Eye (tissue), 1 donor: ENCODE results near the gene ELF4.

ENCODE experiments used
- DNase-seq: peaks from one replicate; pipeline ENCODE4 v3.0.0-alpha.2; 2015

Gene ELF4

DNA sequence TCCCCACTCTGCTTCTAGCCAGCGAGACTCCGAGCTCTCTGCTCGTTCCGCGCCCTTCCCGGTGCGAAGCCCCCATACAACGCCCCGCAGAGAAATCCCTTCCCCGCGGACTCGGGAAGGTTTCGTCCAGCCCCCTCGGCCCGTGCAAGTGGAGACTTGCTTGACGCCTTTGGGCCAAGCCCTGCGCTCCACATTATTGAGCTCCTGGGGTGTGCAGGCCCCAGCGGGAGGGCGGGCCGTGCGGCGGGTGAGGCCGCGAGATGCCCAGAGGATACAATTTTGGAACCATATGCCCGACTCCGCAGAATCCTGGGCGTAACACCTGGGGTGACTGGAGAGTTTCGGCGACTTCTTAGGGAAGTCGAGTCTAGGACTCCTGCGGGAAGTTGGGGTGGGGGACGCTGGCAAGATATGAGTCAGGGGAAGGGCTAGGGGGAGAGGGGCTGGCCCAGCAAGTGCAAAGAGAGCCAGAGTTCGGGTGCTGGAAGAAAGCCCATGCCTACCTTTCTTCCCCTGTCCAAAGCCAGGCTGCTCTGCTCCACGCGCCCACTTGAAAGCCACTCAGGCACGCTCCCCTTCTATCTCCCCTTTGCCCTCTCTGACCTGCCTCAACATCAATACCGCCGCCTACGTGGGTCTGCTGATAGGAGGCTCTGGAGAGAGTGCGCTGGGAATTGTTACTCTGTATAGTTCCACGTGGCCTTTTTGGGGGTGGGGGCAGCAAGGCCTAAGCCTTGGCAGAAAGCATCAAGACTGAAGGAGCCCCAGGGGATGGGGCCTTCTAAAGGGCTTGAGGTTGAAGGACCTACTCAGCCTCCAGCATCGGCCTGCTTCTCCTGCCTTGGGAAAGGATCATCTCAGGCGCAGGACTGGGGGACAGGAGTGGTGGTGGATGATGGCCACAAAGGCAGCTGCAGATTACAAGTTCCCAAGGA, 1.2 kb upstream of the ELF4 start:
- no peak for DNase-seq

DNA sequence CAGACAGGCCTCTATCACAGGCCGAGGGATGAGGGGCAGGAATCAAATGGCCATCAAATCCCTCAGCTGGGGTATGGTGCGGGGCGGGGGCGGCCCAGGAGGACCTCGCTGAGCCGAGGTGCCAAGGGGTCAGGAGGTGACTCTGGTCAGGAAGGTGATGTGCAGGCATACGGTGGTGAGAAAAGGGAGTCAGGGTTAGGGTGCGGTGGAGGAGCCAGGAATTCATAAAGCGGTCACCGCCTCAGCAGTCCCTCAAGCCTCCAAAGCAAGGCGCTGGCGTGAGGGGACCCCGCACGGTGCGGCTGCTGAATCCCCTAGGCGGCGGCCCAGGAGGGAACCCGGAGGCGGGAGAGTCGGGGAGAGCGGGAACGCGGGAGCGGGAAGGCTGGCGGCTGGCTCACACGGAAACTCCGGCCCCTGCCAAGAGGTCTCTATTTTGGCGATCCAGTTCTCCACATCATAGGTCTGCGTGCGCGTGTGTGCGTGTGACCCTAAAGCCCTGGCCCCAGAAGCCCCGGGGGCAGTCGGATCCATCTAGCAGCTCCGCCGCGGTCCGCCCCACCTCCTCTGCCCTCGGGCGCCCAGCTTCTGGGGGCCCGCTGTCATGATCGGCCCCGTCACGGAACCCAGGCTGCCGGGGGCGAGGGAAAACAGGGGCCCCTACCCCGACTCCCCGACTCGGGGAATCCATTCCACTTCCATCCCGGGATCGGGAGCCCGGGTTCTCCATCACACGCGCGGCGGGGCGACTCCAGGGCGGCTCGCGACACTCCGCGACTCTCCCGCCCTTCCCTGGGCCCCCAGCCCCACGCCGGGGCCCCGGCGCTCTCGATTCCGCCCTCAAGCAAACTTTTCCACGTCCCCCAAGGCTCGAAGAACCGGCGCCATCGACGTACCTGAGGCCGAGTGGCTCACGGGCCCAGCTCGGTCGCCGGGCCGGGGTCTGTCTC, 593 bp downstream of the ELF4 start:
- peak; percentile 39 for DNase-seq

DNA sequence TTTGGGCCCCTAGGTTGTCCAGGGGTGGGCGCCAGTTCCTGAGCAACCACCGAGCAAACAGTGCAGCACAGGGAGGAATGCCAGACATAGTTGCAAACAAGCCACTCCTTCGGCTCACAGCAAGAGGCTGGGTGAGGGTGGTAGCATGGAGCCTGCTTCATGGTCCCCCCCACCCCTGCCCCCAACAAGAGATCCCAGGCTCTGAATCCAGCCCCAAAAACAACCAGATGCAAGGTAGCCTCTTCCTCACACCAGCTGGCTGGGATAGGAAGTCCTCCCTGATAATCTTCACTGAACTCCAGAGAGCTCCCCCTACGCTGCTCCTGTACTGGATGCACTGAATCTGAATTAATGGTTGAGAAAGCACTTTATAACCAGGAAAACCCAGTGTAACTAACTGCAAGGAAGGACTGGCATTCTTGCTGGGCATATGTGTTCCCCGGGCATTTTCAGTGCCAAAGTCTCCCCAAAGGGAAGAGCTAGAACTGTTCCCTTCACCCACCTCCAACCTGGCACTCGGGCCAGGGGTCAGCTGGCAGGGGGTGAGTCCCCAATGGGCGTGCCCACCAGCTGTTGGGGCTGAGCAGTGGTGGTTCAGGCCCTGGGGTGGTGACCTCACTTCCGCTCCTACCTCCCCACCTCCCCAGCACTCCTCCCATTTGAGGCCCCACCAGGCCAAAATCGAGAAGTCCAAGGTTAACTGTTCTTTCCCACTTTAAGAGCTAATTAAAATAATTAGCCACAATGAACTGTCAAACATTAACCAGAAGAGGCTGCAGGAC, 1.5 kb downstream of the ELF4 start:
- DNase-seq, result no peak

DNA sequence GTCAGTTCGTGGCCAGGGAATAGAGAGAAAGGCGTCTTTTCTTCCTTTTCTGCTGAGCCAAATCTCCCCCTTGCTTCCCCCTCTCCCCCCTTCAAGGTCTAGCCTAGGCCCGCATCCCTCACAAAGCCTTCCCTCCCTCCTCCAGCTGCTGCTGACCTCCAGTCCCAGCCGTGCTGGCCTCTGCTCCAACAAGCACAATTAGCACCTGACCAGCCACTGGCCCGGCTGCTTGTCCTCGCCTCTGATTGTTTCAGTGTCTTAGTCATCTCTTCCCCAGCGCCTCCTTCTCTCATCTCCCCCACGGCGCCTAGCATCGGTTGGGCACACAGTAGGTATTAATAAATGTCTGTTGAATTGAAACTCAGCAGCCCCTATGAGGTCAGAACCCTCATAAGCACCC, 4.2 kb downstream of the ELF4 start:
- peak; percentile 53 for DNase-seq

DNA sequence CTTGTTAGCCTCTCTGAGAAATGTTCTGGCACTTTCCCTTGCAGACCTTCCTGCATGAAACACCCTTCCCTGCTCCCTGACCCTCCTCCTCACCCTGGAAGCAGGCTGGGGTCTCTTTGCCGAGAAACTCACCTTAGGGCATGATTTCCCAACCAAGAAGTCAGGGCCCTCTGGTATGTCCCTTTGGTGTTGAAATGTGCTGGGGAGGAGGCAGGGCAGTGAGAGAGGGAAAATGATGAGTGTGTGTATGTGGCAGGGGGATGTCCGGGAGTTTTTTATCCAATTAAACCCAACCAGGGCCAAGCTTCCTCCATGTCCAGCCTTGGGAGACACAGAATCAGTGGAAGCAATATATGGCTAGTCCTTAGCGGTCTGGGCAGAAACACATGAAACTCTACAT, 5.1 kb downstream of the ELF4 start:
- DNase-seq, result no peak

DNA sequence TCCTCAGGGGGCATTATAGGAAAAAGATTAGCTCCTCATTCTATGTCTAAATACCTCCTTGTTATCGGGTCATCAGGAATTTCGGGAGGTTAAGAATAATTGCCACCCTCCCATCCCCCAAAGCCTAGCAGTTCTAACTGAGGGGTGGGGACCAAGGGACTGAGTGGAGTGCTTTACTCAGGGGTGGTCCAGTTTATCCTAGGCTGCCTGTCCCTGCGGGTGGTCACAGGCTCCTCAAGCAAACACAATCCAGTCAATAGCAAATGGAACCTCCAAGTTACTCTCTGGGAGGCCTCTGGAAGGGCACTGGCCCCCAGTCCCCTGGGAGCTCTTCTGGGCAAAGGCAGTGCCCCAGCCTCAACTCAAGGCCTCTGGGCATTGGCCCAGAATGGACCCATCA, 6.7 kb downstream of the ELF4 start:
- DNase-seq, result no peak

DNA sequence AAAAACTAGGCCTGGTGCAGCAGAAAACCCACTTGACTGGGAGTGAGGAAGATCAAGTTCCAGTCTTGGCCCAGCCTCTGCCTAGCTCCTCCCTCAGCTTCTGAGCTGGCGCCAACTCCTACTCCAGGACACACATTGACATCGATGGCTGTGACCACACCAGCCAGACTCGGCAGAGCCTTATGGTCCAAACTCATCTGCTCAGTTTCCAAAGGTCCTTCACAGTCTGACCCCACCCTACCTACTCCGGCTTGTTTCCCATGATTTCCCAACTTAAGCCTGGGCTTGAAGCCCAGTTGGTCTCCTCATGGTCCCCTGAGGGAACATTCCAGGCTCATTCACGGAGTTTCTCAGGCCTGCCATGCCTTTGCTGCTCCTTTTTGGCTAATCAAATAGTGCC, 10.1 kb downstream of the ELF4 start:
- DNase-seq, result no peak

DNA sequence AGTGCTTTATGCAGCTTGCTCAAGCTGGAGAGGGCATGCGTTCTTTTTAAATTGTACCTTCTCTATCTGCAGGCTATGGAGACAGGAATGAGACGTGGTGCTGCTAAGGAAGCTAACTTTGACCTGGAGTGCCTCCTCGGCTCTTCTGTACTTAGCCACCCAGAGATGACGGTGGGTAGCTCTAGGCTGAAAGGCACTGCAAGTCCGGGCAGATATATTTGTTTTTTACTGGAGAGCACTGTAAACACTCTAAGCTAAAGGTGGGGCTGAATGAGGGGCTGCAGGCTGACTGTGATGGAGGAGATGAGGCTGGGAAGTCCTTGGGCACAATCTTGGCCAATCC, 12.1 kb downstream of the ELF4 start:
- DNase-seq, result no peak

DNA sequence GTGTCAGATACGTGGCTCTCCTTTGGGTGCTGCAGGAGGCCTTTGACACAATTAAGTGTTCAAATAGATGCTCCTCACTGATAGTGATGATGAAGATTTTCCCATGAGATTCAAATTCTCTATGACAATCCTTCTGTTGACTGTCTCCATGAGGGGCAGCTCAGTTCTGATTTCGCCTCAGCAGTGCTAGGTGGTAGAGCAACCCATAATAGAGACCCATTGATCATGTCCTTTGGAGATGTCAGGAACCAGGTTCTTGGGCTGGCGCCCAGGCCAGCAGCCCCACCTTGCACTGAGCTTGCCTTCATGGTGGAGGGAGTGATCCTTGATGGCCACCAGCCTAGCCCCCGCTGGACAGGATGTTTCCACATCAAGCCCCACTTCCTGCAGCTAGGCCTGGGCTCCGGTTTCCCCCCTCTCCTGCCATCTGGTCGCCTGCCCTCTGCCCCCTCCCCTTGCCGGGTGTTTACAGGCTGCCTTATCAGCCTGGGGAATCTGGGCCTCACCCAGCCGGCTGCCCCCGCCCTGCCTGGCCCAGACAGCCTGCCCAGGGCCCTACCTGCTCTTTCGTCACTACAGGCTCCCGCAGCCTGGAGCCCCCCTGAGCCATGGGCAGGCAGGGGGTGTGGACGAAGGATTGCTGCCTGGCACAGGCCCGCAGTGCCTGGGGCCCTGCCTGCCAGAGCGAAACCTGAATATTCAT, 12.6 kb downstream of the ELF4 start:
- no peak for DNase-seq

DNA sequence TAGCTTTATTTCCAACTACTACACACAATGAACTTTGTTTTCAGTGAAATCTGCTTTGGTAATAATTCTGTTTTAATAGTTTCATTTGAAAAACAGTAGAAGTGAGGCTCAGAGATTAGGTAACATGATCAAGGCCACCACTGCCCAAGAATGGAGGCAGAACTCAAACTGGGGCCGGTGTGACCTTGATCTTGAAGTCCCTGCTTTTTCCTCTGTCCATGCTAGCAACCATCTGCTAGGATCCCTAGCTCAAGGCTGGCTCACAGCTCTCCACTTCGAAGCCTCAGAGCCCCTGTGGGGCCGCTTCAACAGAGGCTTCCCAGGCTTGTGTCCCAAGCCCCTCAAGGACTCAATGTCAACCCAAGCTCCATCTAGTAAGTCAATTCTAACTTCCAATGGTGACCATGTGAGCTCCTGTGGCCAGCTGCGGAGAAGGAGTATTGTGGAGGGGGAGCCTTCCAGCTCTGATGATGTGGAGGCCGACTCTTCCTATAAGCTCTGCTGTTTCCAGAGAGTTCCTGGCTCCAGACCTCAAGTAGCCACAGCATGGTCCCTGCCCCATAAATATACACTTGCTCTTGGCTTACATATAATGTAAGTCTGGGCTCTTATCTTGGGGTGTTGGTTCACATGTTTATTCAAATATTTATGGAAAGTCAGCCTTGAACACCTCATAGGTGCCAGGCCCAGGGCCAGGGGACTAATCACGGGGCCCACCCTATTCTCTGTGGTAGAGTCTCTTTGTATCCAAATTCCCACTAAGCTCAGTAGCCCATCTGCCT, 14.9 kb downstream of the ELF4 start:
- DNase-seq, result no peak

DNA sequence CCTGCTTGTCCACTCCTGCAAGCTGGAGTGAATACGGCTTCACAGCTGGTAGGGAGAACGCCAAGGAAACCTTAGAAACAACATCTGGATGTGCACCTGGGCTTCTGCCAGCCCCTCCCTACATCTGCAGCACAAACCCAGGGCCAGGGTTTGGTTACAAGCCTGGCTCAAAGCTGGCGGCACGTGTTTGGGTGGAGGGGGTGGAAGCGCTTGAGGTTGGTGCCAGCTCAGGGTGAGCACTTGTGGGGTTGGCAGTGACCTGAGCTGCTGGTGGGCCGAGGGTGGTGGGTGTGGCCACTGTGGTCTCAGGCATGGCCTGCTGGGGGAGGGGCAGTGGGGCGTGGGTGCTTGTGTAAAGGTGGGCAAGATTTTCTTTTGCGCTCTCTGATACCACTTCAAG, 15.6 kb downstream of the ELF4 start:
- DNase-seq, result no peak

DNA sequence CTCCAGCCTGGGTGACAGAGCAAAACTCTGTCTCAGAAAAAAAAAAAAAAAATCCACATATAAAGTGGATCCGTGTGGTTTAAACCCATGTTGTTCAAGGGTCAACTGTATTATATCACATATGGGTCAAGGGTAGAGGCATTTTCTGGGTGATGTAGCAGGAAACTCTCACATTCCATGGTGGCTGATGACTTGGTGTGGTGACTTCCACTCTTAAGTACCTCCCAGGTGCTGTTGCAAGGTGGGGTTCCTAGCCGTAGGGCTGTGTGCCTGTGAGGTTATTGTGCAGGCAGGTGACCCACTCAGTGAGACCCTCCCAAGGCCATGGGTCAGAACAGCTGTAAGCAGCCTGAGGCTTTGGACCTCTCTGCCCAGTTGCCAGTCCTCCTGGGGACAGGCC, 17.0 kb downstream of the ELF4 start:
- DNase-seq, result no peak

DNA sequence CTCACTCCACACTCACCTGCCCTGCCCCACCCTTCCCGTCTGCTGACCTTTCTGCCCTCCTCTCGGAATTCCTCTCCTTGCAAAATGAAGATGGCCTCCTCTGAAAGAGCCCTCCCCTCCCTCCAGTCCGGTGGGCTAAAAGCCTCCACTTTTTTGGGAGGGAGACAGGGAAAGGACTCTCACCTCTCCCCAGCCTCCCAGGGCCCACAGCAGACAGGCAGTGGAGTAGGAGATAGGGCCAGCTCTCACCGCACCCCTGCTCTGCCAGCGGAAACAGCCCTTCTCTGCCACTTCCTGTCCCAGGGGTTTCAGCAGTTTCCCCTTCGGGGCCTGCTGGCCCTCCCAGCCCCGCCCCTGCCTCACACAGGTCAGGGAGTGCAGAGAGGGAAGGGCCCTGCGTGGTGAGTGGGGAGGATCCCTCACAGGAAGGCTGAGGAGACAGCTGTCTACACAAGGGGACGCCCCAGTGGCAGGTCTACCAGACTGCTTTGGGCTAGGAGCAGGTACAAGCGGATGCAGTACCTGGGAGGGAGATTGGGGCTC, 18.2 kb downstream of the ELF4 start:
- no peak for DNase-seq

DNA sequence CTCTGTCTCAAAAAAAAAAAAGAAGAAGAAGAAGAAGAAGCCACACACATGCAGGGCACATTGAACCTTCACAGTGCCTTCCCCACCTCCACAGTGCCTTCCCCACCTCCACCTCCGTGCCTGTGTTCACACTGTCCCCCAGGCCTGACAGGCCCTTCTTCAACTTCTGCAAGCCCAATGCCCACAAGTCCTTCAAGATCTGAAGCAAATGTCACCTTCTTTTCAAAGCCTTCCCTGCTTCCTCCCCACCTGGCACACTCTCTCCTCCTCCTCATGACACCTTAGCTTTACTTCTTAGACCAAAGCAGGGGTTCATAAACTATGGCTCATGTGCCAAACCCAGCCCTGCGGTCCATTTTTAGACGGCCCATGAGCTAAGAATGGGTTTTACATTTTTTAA, 19.9 kb downstream of the ELF4 start:
- no peak for DNase-seq

DNA sequence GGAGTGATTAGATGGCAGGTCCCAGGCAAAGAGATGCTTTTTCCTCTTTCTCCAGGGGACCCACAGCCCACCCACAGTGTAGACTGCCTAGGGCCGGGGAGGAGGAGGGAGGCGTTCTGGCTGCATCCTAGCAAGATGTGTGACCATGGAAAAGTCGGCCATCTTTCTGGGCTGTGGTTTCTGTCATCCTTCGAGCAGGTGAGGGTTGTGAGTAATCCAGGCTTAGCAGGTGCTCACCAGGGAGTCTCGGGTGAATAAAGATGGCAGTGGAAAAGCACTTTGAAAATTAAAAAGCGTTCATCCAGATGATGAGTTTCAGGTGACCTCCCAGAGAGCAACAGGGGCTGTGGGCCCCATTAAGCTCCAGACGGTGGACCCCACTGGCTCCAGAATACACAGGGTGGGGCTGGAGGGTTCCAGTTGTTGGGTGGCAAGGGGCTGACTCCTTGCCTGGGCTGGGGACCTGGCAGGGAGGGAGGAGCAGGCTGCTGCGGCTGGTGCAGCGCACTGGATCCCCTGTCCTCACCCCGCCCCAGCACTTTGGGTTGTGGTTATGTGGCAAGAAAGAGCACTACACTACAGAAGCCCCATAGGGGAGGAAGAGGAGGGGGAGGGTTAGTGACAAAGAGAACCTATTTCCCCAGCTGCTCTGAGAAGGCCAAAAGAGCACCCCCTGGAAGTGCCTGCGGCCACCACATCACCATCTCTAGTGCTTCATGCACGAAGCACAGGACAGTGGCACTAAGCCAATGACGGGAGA, 23.7 kb downstream of the ELF4 start:
- DNase-seq, result no peak

DNA sequence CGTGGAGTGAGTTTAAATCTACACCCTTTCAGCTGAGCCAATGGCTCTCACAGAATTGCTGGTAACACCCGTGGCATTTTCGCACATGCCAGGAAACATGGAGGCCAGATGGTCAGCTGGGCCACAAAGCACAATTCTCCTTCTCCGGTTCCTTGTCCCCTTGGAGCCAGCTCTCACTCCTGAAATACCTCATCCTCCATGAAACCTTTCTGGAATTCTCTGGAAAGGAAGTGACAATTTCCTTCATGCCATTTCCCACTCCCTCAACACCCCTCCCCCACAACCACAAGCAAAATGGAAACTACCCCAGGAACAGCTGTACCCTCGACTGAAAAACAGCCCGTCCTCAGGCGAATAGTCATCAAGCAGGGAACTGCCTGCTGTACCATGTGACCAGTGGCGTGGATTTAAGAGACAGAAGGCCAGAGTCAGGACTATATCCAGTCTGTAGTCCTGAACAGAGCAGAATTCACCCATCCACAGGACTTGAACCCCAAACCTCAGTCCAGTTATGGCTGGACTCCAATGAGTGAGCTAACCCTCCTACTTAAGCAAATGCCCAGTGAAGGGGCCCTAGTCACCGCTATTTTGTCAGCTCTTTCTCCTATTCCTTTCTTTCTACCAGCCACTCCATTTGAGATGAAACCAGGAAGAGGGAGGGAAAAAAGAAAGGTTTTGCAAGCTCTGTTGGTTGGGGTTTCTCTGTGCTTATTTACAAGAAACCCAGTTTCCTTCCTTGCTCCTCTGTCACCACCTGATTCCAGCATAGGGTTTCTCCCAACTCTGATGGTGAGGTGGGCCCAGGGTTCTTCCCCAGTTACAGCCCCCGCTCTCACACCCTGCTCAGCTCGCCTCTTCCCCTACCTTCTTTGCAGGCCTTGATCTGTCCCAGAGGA, 24.5 kb downstream of the ELF4 start:
- no peak for DNase-seq

DNA sequence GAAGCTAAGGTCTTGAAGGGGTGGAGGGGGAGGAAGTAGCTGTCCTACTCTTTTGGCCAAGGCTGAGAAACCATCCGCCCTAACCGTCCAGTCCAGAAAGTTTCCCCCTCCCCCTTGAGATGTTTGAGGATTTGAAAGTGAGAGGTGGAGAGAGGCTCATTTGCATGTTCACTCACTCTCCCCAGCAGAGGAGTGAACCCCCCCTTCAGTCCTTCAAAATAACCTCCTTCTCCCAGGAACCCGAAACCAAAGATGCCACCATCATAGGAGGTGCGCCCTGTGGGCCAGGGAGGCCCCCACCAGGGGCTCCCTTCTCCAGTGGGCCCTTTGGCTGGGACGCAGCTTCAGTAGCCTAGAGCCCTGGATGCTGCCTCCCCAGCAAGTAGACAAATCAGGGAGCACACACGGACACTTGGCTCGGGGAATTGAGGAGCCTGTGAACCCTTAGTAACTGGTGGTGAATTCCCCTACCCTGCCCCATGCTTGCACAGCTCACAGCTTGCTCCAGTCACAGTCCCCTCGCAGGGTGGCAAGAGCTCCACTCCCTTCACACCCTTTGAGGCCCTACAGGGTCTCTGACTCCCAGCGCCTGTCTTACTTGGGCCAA, 25.6 kb downstream of the ELF4 start:
- no peak for DNase-seq

DNA sequence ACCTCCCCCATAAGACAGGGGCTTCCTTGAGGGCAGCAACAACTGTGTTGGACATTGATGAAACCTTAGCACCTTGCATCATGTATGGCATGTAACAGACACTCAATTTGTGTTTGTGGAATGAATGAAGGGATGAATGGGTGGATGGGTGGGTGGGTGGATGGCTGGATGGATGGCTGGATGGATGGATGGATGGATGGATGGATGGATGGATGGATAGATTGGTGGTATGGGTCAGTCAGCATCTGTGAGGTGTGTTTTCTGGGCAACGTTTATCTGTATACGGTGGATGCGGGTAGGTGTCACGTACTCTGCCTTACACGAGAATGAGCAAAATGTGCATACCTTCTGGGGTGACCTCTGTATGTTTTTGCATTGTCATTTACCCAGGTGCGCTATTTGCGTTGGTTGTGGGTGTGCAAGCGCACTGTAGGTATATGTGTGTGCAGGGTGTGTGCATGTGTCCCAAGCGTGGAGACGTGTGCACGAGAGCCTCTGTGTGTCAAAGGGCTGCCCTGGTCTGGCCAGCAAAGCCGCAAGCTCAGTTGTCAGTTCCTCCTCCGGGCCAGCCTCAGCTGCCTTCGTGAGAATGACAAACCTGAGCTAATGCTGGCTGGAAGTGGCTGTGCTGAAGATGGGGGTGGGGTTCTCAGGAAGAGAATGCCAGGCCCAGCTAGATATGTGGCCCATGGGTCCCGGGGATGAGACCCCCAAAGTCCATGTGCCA, 26.5 kb downstream of the ELF4 start:
- no peak for DNase-seq
